HG03039 (cell line): ENCODE data around the gene JMJD1C.
"Not testable (repeated sequence)": the region's sequence is repeated elsewhere in the genome, so short reads cannot be mapped to it uniquely, and the experiment has no call there.

Experiments
- ATAC-seq: cut with Tn5 transposase; IDR thresholded peaks from one replicate; pipeline ENCODE4 v1.9.1; 2021; ENCODE audit warnings: mild to moderate bottlenecking, moderate library complexity; ENCODE audit not compliant: unreplicated experiment

Gene JMJD1C

GRCh38 chr10:63465293-63466143 is at the start of gene JMJD1C:
JMJD1C (minus strand) TSS chr10:63465977; CDS start chr10:63465662, 315 bp downstream.
- peak; percentile 65 for ATAC-seq

GRCh38 chr10:63515002-63515763 is 49.4 kb upstream of the JMJD1C start:
- ATAC-seq: no peak

- no peak for ATAC-seq
These were observed 40.8 kb upstream of the JMJD1C start for GRCh38 chr10:63506554-63506953.

GRCh38 chr10:63505562-63505961 is 39.8 kb upstream of the JMJD1C start:
- ATAC-seq: no peak

GRCh38 chr10:63504145-63504881 is 38.5 kb upstream of the JMJD1C start:
- ATAC-seq: no peak

- ATAC-seq: no peak
These were observed 37.6 kb upstream of the JMJD1C start for GRCh38 chr10:63503395-63503794.

GRCh38 chr10:63502832-63503231 is 37.1 kb upstream of the JMJD1C start:
- no peak for ATAC-seq

- ATAC-seq: no peak
These were observed 36.2 kb upstream of the JMJD1C start for GRCh38 chr10:63501954-63502353.

- ATAC-seq: not testable (repeated sequence)
These were observed 34.8 kb upstream of the JMJD1C start for GRCh38 chr10:63500551-63500950.

- ATAC-seq: no peak
These were observed 32.9 kb upstream of the JMJD1C start for GRCh38 chr10:63498665-63499064.

- ATAC-seq: no peak
These were observed 31.5 kb upstream of the JMJD1C start for GRCh38 chr10:63497321-63497720.

GRCh38 chr10:63496561-63496960 is 30.8 kb upstream of the JMJD1C start:
- ATAC-seq: no peak

- ATAC-seq: no peak
These were observed 29.2 kb upstream of the JMJD1C start for GRCh38 chr10:63494951-63495350.

GRCh38 chr10:63493004-63493403 is 27.2 kb upstream of the JMJD1C start:
- no peak for ATAC-seq

GRCh38 chr10:63492317-63492690 is 26.5 kb upstream of the JMJD1C start:
- ATAC-seq: not testable (repeated sequence)

- ATAC-seq: no peak
These were observed 26.0 kb upstream of the JMJD1C start for GRCh38 chr10:63491588-63492316.

GRCh38 chr10:63489838-63490237 is 24.1 kb upstream of the JMJD1C start:
- ATAC-seq: no peak

GRCh38 chr10:63487990-63488389 is 22.2 kb upstream of the JMJD1C start:
- ATAC-seq: no peak

- ATAC-seq: no peak
These were observed 18.2 kb upstream of the JMJD1C start for GRCh38 chr10:63483983-63484382.

GRCh38 chr10:63481815-63482421 is 16.1 kb upstream of the JMJD1C start:
- no peak for ATAC-seq
